ENCODE measurements around the gene HCFC1.

Gene HCFC1

DNA sequence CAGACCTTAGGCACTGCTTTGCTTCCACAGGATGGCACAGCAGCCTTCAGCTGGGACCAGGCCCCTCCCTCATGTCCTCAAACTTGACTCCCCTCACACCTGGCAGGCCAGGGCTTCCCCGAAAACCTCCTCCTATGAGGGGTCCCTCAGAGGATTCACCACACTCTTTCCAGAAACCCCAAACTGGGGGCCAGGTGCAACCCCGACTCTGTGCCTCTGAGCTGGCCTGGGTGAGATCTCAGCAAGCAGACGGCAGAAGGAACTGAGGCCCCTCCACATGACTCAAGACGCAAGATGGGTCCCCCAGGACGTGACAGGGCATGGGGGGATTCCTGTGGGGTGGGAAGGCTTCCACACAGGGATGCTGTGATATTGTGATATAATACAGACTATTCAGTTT is 6.2 kb downstream of the HCFC1 start:
- Histone ChIP-seq H3K36me3 (replicated peaks) (peaks cover 33% of the 10 kb centered on the region), H3K27me3 (replicated peaks) (no peaks in the 10 kb centered on the region), H3K4me3 (ENCODE audit: low read depth, low read length) (no peak overlapping the region), H3K27ac (no peak overlapping the region)
- in situ Hi-C loops (cut with HindIII; ENCODE audit: low pct_ligation_motif_present, low sequenced_read_pairs), result no loop called here
- DNase-seq, result no peak
- TF ChIP-seq, protein P1, sequence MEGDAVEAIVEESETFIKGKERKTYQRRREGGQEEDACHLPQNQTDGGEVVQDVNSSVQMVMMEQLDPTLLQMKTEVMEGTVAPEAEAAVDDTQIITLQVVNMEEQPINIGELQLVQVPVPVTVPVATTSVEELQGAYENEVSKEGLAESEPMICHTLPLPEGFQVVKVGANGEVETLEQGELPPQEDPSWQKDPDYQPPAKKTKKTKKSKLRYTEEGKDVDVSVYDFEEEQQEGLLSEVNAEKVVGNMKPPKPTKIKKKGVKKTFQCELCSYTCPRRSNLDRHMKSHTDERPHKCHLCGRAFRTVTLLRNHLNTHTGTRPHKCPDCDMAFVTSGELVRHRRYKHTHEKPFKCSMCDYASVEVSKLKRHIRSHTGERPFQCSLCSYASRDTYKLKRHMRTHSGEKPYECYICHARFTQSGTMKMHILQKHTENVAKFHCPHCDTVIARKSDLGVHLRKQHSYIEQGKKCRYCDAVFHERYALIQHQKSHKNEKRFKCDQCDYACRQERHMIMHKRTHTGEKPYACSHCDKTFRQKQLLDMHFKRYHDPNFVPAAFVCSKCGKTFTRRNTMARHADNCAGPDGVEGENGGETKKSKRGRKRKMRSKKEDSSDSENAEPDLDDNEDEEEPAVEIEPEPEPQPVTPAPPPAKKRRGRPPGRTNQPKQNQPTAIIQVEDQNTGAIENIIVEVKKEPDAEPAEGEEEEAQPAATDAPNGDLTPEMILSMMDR (IDR thresholded peaks at IDR 0.05; ENCODE audit: low read depth, low read length, missing control alignments), result no peak

DNA sequence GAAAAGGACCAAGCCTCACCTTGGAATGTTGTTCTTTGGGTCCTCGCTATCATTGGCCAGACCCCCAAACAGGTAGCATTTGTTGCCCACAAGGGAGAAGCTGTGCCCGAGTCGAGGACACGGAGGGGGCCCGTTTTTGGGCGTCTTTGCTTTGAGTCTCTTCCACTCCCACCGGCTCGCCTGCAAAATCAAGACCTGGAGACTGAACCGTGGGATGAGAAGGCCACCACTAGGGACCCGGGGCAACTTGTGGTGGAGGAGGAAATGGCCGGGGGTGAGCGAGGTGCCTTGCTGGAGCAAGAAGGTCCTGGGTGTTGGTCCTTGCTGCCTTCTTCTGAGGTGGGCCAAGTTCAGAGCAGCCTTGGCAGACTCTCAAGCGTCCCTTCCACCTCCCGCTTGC is 7.5 kb downstream of the HCFC1 start:
- Histone ChIP-seq H3K4me3 (ENCODE audit: low read depth, low read length) (no peak overlapping the region), H3K27ac (no peak overlapping the region), H3K36me3 (replicated peaks) (peaks cover 44% of the 10 kb centered on the region), H3K27me3 (replicated peaks) (no peaks in the 10 kb centered on the region)
- no peak for DNase-seq
- in situ Hi-C loops (cut with HindIII; ENCODE audit: low pct_ligation_motif_present, low sequenced_read_pairs), result no loop called here
- TF ChIP-seq, protein P1 (IDR thresholded peaks at IDR 0.05; ENCODE audit: low read depth, low read length, missing control alignments), result no peak

DNA sequence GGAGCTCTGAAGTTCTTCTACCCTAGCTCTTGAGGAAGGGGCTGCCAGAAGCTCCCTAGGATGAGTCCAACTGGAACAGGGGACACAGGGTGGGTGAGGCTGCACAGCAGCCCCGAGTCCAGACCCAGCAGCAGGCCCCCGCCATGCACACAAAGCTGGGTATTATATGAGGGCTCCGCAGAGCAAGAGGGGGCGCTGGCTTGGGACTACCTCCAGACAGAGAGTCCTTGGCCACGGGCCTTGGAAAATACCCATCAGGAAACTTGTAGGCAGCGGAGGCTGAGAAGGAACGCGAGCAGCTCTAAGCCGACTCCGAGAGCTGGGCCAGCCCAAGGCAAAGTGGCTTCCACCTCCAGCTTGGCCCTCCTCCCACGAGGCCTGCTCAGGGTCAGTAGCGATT is 8.1 kb downstream of the HCFC1 start:
- no peak for DNase-seq
- H3K36me3 ChIP-seq (replicated peaks), result peaks cover 46% of the 10 kb centered on the region
- in situ Hi-C loops (cut with HindIII; ENCODE audit: low pct_ligation_motif_present, low sequenced_read_pairs), result no loop called here
- no peak overlapping the region for H3K4me3 ChIP-seq (ENCODE audit: low read depth, low read length)
- no peaks in the 10 kb centered on the region for H3K27me3 ChIP-seq (replicated peaks)
- TF ChIP-seq, protein P1 (IDR thresholded peaks at IDR 0.05; ENCODE audit: low read depth, low read length, missing control alignments), result no peak
- H3K27ac ChIP-seq, result no peak overlapping the region

DNA sequence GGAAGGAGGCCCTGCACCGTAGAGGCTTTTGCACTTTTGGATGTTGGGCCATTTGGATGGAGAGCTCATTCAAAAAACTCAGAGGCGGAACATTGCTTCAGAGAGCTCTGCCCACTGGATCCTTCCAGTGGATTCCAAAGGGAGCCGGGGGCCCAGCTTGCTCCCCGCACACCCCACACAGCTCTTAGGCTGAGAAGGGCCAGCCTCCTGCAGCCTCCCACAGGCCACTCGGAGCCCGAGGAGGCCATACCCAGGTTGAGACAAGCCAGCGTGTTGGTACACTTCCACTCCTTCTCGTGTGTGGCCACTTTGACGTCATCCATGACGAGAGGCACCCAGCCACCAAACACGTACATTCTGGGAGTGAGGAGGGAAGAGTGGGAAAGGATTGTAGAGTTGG is 10.3 kb downstream of the HCFC1 start:
- Histone ChIP-seq H3K4me3 (ENCODE audit: low read depth, low read length) (no peak overlapping the region), H3K27me3 (replicated peaks) (no peaks in the 10 kb centered on the region), H3K27ac (no peak overlapping the region), H3K36me3 (replicated peaks) (peaks cover 63% of the 10 kb centered on the region)
- in situ Hi-C loops (cut with HindIII; ENCODE audit: low pct_ligation_motif_present, low sequenced_read_pairs), result no loop called here
- TF ChIP-seq, protein P1 (IDR thresholded peaks at IDR 0.05; ENCODE audit: low read depth, low read length, missing control alignments), result no peak
- DNase-seq, result no peak

DNA sequence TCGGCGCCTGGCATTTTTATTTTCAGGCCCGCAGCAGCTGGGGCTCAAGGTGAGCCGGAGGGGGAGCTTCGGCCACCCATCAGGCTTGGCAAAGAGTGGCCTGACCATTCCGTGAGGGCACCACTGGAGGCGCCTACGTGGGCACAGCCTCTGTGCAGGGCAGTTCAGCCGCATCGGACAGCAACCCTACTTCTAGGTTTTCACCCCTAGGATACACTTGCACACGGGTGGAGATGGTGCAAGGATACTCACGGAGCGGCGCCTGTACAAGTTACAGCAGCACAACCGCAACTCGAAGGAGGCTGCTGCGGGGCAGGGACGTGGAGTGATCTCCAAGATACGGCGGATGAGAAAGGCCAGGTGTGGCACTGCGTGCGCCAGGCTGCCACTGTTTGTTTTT is 10.8 kb downstream of the HCFC1 start:
- in situ Hi-C loops (cut with HindIII; ENCODE audit: low pct_ligation_motif_present, low sequenced_read_pairs), result no loop called here
- Histone ChIP-seq H3K36me3 (replicated peaks) (peaks cover 68% of the 10 kb centered on the region), H3K4me3 (ENCODE audit: low read depth, low read length) (no peak overlapping the region), H3K27me3 (replicated peaks) (no peaks in the 10 kb centered on the region), H3K27ac (no peak overlapping the region)
- no peak for DNase-seq
- TF ChIP-seq, protein P1 (IDR thresholded peaks at IDR 0.05; ENCODE audit: low read depth, low read length, missing control alignments), result no peak

DNA sequence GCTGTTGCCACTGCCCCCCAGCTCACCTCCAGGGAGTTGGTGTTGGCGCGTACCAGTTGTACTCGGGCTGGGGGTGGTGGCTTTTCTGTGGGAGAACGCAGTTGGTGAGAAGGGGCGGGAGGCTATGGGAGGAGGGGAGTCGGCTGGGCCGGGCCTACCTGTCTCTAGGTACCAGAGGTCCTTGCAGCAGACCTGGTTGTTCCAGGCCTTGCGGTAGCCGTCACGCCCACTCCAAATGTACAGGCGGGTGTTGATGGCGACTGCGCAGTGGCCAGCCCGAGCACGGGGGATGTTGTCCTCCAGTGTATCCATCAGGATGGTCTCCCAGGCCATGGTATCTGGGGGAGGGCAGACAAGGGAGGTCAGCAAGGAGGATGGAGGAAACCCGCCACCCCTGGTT is 11.5 kb downstream of the HCFC1 start:
- no peak for DNase-seq
- in situ Hi-C loops (cut with HindIII; ENCODE audit: low pct_ligation_motif_present, low sequenced_read_pairs), result no loop called here
- TF ChIP-seq, protein P1 (IDR thresholded peaks at IDR 0.05; ENCODE audit: low read depth, low read length, missing control alignments), result no peak

More for the DNA sequence above, 11.5 kb downstream of the HCFC1 start:
- peaks cover 74% of the 10 kb centered on the region for H3K36me3 ChIP-seq (replicated peaks)
- H3K4me3 ChIP-seq (ENCODE audit: low read depth, low read length), result no peak overlapping the region
- H3K27me3 ChIP-seq (replicated peaks), result no peaks in the 10 kb centered on the region
- H3K27ac ChIP-seq, result no peak overlapping the region
